A673 (cell line): Measurements from ENCODE around the gene STX18.

Experiments
- CTCF ChIP-seq: fragments of 300-800, 200-600 bp; sonication (generic); conservative IDR thresholded peaks from 2 replicates; pipeline ENCODE4 v1.5.1; 2017; ENCODE audit warnings: low read depth, mild to moderate bottlenecking, antibody characterized with exemption, low read length, moderate library complexity, mixed read lengths
- EZH2 ChIP-seq: fragments of 200-600 bp; sonication (generic); IDR thresholded peaks from 2 replicates; pipeline ENCODE4 v1.6.1; 2017; ENCODE audit warnings: borderline replicate concordance, low read depth, mild to moderate bottlenecking, mixed read lengths, antibody characterized with exemption, low read length; ENCODE audit not compliant: poor library complexity, severe bottlenecking

- TF ChIP-seq CTCF (no peak), EZH2 (no peak)
Observed at GRCh38 chr4:4425696-4426095, 116.2 kb downstream of the STX18 start.
